Panc1 (cell line): Measurements from ENCODE around the gene OR51B4. TPM values are rescaled to one million over a fixed set of nuclear protein-coding genes. Genes with fewer than 3 reads are reported as not detected.
A peak's percentile ranks its signal among the peaks of the same experiment; 100 is the strongest.

Experiments
- ATAC-seq: fragments of 200-7000 bp; cut with Tn5 transposase; 2 replicates; pipeline ENCODE4 v1.9.1; 2020; ENCODE audit warnings: mild to moderate bottlenecking, moderate library complexity
- BruUV-seq: library from RNA; stranded (reverse); fragments of 400-500 nt; replicated peaks from 2 replicates; lab custom pipeline; 2021; lab: Mats Ljungman, UMichigan
- CTCF ChIA-PET: fragments of 300-600 bp; sonication (Branson Sonifier 250); formaldehyde crosslinking; loops from one replicate; lab custom pipeline; 2022; ENCODE audit warnings: antibody characterized with exemption; lab: Charles Lee
- POLR2A ChIA-PET: fragments of 300-600 bp; sonication (Branson Sonifier 250); formaldehyde crosslinking; loops from one replicate; lab custom pipeline; 2022; ENCODE audit warnings: antibody characterized with exemption; lab: Charles Lee
- DNase-seq: peaks from one replicate; pipeline ENCODE4 v3.0.0-alpha.2; 2010; ENCODE audit warnings: low read depth, low spot score
- H3K27ac ChIP-seq: 2 replicates; pipeline ENCODE4 v1.5.1; 2011; ENCODE audit warnings: mild to moderate bottlenecking, low read length, inconsistent platforms
- H3K27me3 ChIP-seq: fragments of 200-500 bp; sonication (Bioruptor generic); 2 replicates; pipeline ENCODE4 v1.6.0; 2014; ENCODE audit warnings: low read length, inconsistent platforms; ENCODE audit not compliant: control insufficient read depth, insufficient read depth
- H3K36me3 ChIP-seq: fragments of 200-500 bp; sonication (Bioruptor generic); 2 replicates; pipeline ENCODE4 v1.5.1; 2014; ENCODE audit warnings: inconsistent platforms, mild to moderate bottlenecking, low read length, moderate library complexity; ENCODE audit not compliant: control insufficient read depth, insufficient read depth
- H3K4me1 ChIP-seq: 2 replicates; pipeline ENCODE4 v1.5.1; 2011; ENCODE audit warnings: inconsistent platforms, mild to moderate bottlenecking, low read length, moderate library complexity; ENCODE audit not compliant: control insufficient read depth, insufficient read depth
- H3K4me3 ChIP-seq, 2 experiments: 2 replicates each; pipeline ENCODE4 v1.5.1; 2011 to 2012; ENCODE audit warnings: low read depth in 2 of 2, low read length in 2 of 2, mild to moderate bottlenecking in 2 of 2, inconsistent platforms in 1 of 2, moderate library complexity in 1 of 2
- H3K9me3 ChIP-seq: fragments of 200-500 bp; sonication (Bioruptor generic); 2 replicates; pipeline ENCODE4 v1.5.1; 2014; ENCODE audit warnings: low read depth, mild to moderate bottlenecking, inconsistent platforms, low read length, moderate library complexity; ENCODE audit not compliant: control insufficient read depth, insufficient read depth
- CTCF ChIP-seq: fragments of 450-650 bp; IDR thresholded peaks from 2 replicates; pipeline ENCODE4 v1.5.1; 2017; ENCODE audit warnings: mild to moderate bottlenecking
- POLR2AphosphoS5 ChIP-seq: IDR thresholded peaks from 2 replicates; pipeline ENCODE4 v1.6.1; 2012; ENCODE audit warnings: mild to moderate bottlenecking, low read depth, low read length, moderate library complexity
- REST ChIP-seq, 2 experiments: IDR thresholded peaks; 2 replicates each; pipeline ENCODE4 v1.6.1; 2011 to 2012; ENCODE audit warnings: low read depth in 2 of 2, control low read depth in 1 of 2, low read length in 1 of 2, mild to moderate bottlenecking in 1 of 2, moderate library complexity in 1 of 2; ENCODE audit not compliant: insufficient read depth in 1 of 2
- SIN3A ChIP-seq: IDR thresholded peaks from 2 replicates; pipeline ENCODE4 v1.6.1; 2012; ENCODE audit warnings: low read depth, mild to moderate bottlenecking, low read length, moderate library complexity, borderline replicate concordance; ENCODE audit not compliant: insufficient read depth
- TCF7L2 ChIP-seq: IDR thresholded peaks from 2 replicates; pipeline ENCODE4 v1.6.1; 2011; ENCODE audit warnings: mild to moderate bottlenecking, low read depth, low read length, inconsistent platforms
- in situ Hi-C: cut with HindIII; loops from 2 replicates; pipeline ENCODE4 v1.10.0; 2016; ENCODE audit warnings: low sequenced_read_pairs, low pct_unique_long_range_greater_than_20kb
- intact Hi-C: fragments of 100-400 bp; cut with micrococcal nuclease; formaldehyde crosslinking; loops from one replicate; pipeline ENCODE4 v1.10.0; 2022; ENCODE audit not compliant: unreplicated experiment
- total RNA-seq: library from RNA; stranded (reverse); gene quantifications from one replicate; pipeline ENCODE4 v1.2.1, GENCODE V29; 2021; ENCODE audit not compliant: unreplicated experiment

Gene OR51B4
- total RNA-seq, 1 experiment from 2014 or later: not detected

GRCh38 chr11:5293028-5293427, 8.7 kb downstream of the OR51B4 start:
- intact Hi-C loops: no loop called here
- no TSS peak for BruUV-seq
- TF ChIP-seq CTCF (no peak), TCF7L2 (no peak), POLR2AphosphoS5 (no peak), SIN3A (no peak), REST (IDR thresholded peaks at IDR 0.05; ENCODE audit: insufficient read depth in 1 of 2, low read depth in 2 of 2, low read length in 1 of 2) (no peak)

GRCh38 chr11:5291207-5291838, 10.4 kb downstream of the OR51B4 start:
- Histone ChIP-seq H3K9me3 (no peaks in the 10 kb centered on the region), H3K4me1 (no peaks in the 10 kb centered on the region), H3K27ac (no peak overlapping the region), H3K36me3 (no peaks in the 10 kb centered on the region), H3K4me3 (no peak overlapping the region), H3K27me3 (peaks cover 2% of the 10 kb centered on the region; the same call in 1 of the 2 replicates)
- TF ChIP-seq REST (IDR thresholded peaks at IDR 0.05; ENCODE audit: insufficient read depth in 1 of 2, low read depth in 2 of 2, low read length in 1 of 2) (no peak), SIN3A (no peak), POLR2AphosphoS5 (no peak), TCF7L2 (no peak), CTCF (peak; percentile 81)
- ChIA-PET POLR2A (interaction anchor here (0.6 kb wide), 2 partner anchors 72 to 251 kb away, joined by 3 to 5 read pairs; no protein-coding TSS in a partner anchor), CTCF (interaction anchor here (0.5 to 0.7 kb wide), 3 partner anchors 83 to 402 kb away, joined by 3 to 5 read pairs (median 5); no protein-coding TSS in a partner anchor)
- intact Hi-C loops: loop anchor here (2.0 kb wide), 2 partner anchors 87 to 167 kb away; no protein-coding TSS in a partner anchor
- BruUV-seq: no TSS peak
- ATAC-seq (peak; percentile 94), DNase-seq (peak; percentile 38)
- in situ Hi-C loops: no loop called here

More at GRCh38 chr11:5293028-5293427, 8.7 kb downstream of the OR51B4 start:
- no peak for DNase-seq
- CTCF ChIA-PET: no interaction called here
- H3K27ac ChIP-seq: no peak overlapping the region
- H3K4me3 ChIP-seq: no peak overlapping the region
- in situ Hi-C loops: no loop called here
- POLR2A ChIA-PET: no interaction called here
- H3K9me3 ChIP-seq: no peaks in the 10 kb centered on the region
- no peaks in the 10 kb centered on the region for H3K4me1 ChIP-seq
- H3K36me3 ChIP-seq: no peaks in the 10 kb centered on the region
- no peak for ATAC-seq
- H3K27me3 ChIP-seq: peaks cover 5% of the 10 kb centered on the region; the same call in 1 of the 2 replicates
